Thoracic aorta (tissue), 2 donors: ENCODE results near the gene MYOM3. TPM values are rescaled to one million over a fixed set of nuclear protein-coding genes. Genes with fewer than 3 reads are reported as not detected.

Experiments
- ATAC-seq: fragments of 150-250 bp; one replicate; pipeline ENCODE4 v1.8.0; 2017; ENCODE audit warnings: low read depth; ENCODE audit not compliant: insufficient number of reproducible peaks, low FRiP score
- DNase-seq: peaks from one replicate; pipeline ENCODE4 v3.0.0-alpha.2; 2020; ENCODE audit warnings: low spot score
- H3K27ac ChIP-seq, 2 donors: fragments of 200-600 bp; sonication (generic); 1 replicate in 1 of 2; 2 replicates in 1 of 2; pipeline ENCODE4 v1.5.1; 2016; ENCODE audit warnings: mild to moderate bottlenecking in 2 of 2, moderate library complexity in 2 of 2
- H3K27me3 ChIP-seq: fragments of 200-600 bp; sonication (generic); replicated peaks from 2 replicates; pipeline ENCODE4 v1.6.0; 2016; ENCODE audit warnings: mild to moderate bottlenecking; ENCODE audit not compliant: insufficient read depth
- H3K36me3 ChIP-seq: fragments of 200-600 bp; sonication (generic); one replicate; pipeline ENCODE4 v1.5.1; 2016
- H3K4me1 ChIP-seq, 2 donors: fragments of 200-600 bp; sonication (generic); 1 replicate in 1 of 2; 2 replicates in 1 of 2; pipeline versions ENCODE4 v1.5.1 to v1.6.0; 2016; ENCODE audit warnings: low read depth in 2 of 2, mild to moderate bottlenecking in 1 of 2; ENCODE audit not compliant: control insufficient read depth in 1 of 2
- H3K4me3 ChIP-seq: fragments of 200-600 bp; sonication (generic); 2 replicates; pipeline ENCODE4 v1.5.1; 2016; ENCODE audit warnings: mild to moderate bottlenecking
- H3K9me3 ChIP-seq: fragments of 200-600 bp; sonication (generic); 2 replicates; pipeline ENCODE4 v1.5.1; 2016
- CTCF ChIP-seq: fragments of 200-600 bp; sonication (generic); IDR thresholded peaks from one replicate; pipeline ENCODE4 v1.5.1; 2019; ENCODE audit warnings: antibody characterized with exemption
- total RNA-seq, 2 donors: library from RNA; depleted of rRNA; stranded (reverse); fragments of >200 nt; gene quantifications; one replicate each; pipeline versions ENCODE4 v1.1.0 to v1.2.3, GENCODE V29; 2016

Gene MYOM3
- total RNA-seq, 2 donors from 2014 or later, result 1.5 to 1.6 TPM

- Histone ChIP-seq H3K4me1 (no peaks in the 10 kb centered on the region), H3K27ac (no peak overlapping the region), H3K27me3 (no peaks in the 10 kb centered on the region), H3K4me3 (no peak overlapping the region), H3K9me3 (no peaks in the 10 kb centered on the region), H3K36me3 (no peaks in the 10 kb centered on the region)
- ATAC-seq (no peak), DNase-seq (no peak)
- TF ChIP-seq CTCF, result no peak
Measured at GRCh38 chr1:24060482-24060881, 51.5 kb downstream of the MYOM3 start.

GRCh38 chr1:24058671-24059455 lies 53.1 kb downstream of the MYOM3 start:
- Histone ChIP-seq H3K27ac (no peak overlapping the region), H3K4me3 (no peak overlapping the region), H3K36me3 (no peaks in the 10 kb centered on the region), H3K4me1 (no peaks in the 10 kb centered on the region), H3K27me3 (no peaks in the 10 kb centered on the region), H3K9me3 (no peaks in the 10 kb centered on the region)
- no peak for DNase-seq
- TF ChIP-seq CTCF, result no peak
- ATAC-seq, result no peak

GRCh38 chr1:24057171-24057570 lies 54.8 kb downstream of the MYOM3 start:
- Histone ChIP-seq H3K27me3 (no peaks in the 10 kb centered on the region), H3K4me1 (no peaks in the 10 kb centered on the region), H3K4me3 (no peak overlapping the region), H3K9me3 (no peaks in the 10 kb centered on the region), H3K36me3 (no peaks in the 10 kb centered on the region), H3K27ac (no peak overlapping the region)
- ATAC-seq, result no peak
- DNase-seq, result no peak
- TF ChIP-seq CTCF, result no peak

- no peak overlapping the region for H3K4me3 ChIP-seq
- H3K27me3 ChIP-seq, result no peaks in the 10 kb centered on the region
- no peaks in the 10 kb centered on the region for H3K4me1 ChIP-seq
- no peaks in the 10 kb centered on the region for H3K36me3 ChIP-seq
- no peak overlapping the region for H3K27ac ChIP-seq
- no peaks in the 10 kb centered on the region for H3K9me3 ChIP-seq
- DNase-seq, result no peak
- TF ChIP-seq CTCF, result no peak
- ATAC-seq, result no peak
Measured at GRCh38 chr1:24055681-24056080, 56.3 kb downstream of the MYOM3 start.

- no peak overlapping the region for H3K27ac ChIP-seq
- no peaks in the 10 kb centered on the region for H3K36me3 ChIP-seq
- no peak overlapping the region for H3K4me3 ChIP-seq
- H3K4me1 ChIP-seq, result peaks cover 0 to 2% of the 10 kb centered on the region in 2 donors
- no peaks in the 10 kb centered on the region for H3K9me3 ChIP-seq
- TF ChIP-seq CTCF, result no peak
- no peak for DNase-seq
- no peak for ATAC-seq
- no peaks in the 10 kb centered on the region for H3K27me3 ChIP-seq
Measured at GRCh38 chr1:24052220-24052619, 59.7 kb downstream of the MYOM3 start.
